GM08714 (cell line): ENCODE measurements around the gene EIF2AK3.
A peak's percentile ranks its signal among the peaks of the same experiment; 100 is the strongest.

Experiments used
- H3K4me3 ChIP-seq: fragments of 200-500 bp; sonication (Bioruptor generic); 2 replicates; pipeline ENCODE4 v1.5.1; 2014; ENCODE audit warnings: mild to moderate bottlenecking, low read length, inconsistent platforms
- ZNF274 ChIP-seq: IDR thresholded peaks from 2 replicates; pipeline ENCODE4 v1.6.1; 2012; ENCODE audit warnings: mild to moderate bottlenecking, low read depth, low read length

Gene EIF2AK3

GRCh38 chr2:88621432-88621831 is 5.8 kb downstream of the EIF2AK3 start:
- TF ChIP-seq ZNF274 = no peak
- H3K4me3 ChIP-seq = no peak overlapping the region

- H3K4me3 ChIP-seq = no peak overlapping the region
- no peak for TF ChIP-seq ZNF274
These were observed 7.2 kb downstream of the EIF2AK3 start for GRCh38 chr2:88620015-88620414.

GRCh38 chr2:88615822-88616221 is 11.4 kb downstream of the EIF2AK3 start:
- no peak for TF ChIP-seq ZNF274
- peak overlapping the region; percentile 40; the same call in 1 of the 2 replicates for H3K4me3 ChIP-seq

- no peak for TF ChIP-seq ZNF274
- H3K4me3 ChIP-seq = peak overlapping the region; percentile 55; the same call in 1 of the 2 replicates
These were observed 12.6 kb downstream of the EIF2AK3 start for GRCh38 chr2:88614497-88615157.

- TF ChIP-seq ZNF274 = no peak
- H3K4me3 ChIP-seq = peak overlapping the region; percentile 55; the same call in 1 of the 2 replicates
These were observed 13.3 kb downstream of the EIF2AK3 start for GRCh38 chr2:88613921-88614320.

GRCh38 chr2:88608184-88608583 is 19.1 kb downstream of the EIF2AK3 start:
- H3K4me3 ChIP-seq = peak overlapping the region; percentile 7; the same call in 1 of the 2 replicates
- no peak for TF ChIP-seq ZNF274

GRCh38 chr2:88607416-88607815 is 19.8 kb downstream of the EIF2AK3 start:
- no peak for TF ChIP-seq ZNF274
- H3K4me3 ChIP-seq = no peak overlapping the region

- no peak overlapping the region; the same call in 1 of the 2 replicates for H3K4me3 ChIP-seq
- TF ChIP-seq ZNF274 = no peak
These were observed 20.8 kb downstream of the EIF2AK3 start for GRCh38 chr2:88606371-88607030.

GRCh38 chr2:88603146-88603545 is 24.1 kb downstream of the EIF2AK3 start:
- no peak for TF ChIP-seq ZNF274
- no peak overlapping the region for H3K4me3 ChIP-seq

GRCh38 chr2:88602022-88602421 is 25.2 kb downstream of the EIF2AK3 start:
- H3K4me3 ChIP-seq = no peak overlapping the region
- TF ChIP-seq ZNF274 = no peak

- no peak for TF ChIP-seq ZNF274
- H3K4me3 ChIP-seq = no peak overlapping the region
These were observed 26.0 kb downstream of the EIF2AK3 start for GRCh38 chr2:88601286-88601685.

- no peak for TF ChIP-seq ZNF274
- H3K4me3 ChIP-seq = no peak overlapping the region
These were observed 27.2 kb downstream of the EIF2AK3 start for GRCh38 chr2:88600038-88600465.

GRCh38 chr2:88599527-88599926 is 27.7 kb downstream of the EIF2AK3 start:
- TF ChIP-seq ZNF274 = no peak
- H3K4me3 ChIP-seq = no peak overlapping the region

GRCh38 chr2:88597168-88597567 is 30.1 kb downstream of the EIF2AK3 start:
- no peak overlapping the region for H3K4me3 ChIP-seq
- TF ChIP-seq ZNF274 = no peak

GRCh38 chr2:88596141-88596830 is 31.0 kb downstream of the EIF2AK3 start:
- TF ChIP-seq ZNF274 = no peak
- H3K4me3 ChIP-seq = no peak overlapping the region
